ENCODE measurements around the gene PIGBOS1.

GRCh38 chr15:55277715-55278114 lies 41.2 kb downstream of the PIGBOS1 start:
- TF ChIP-seq CTCF (IDR thresholded peaks at IDR 0.05; ENCODE audit: insufficient read depth, low read length, poor library complexity, severe bottlenecking) (no peak), EZH2phosphoT487 (conservative IDR thresholded peaks at IDR 0.05; ENCODE audit: low read length) (no peak)
